Retinal pigment epithelial cell (primary cell): ENCODE measurements around the gene RBX1.

Experiments used
- DNase-seq: peaks from one replicate; pipeline ENCODE4 v3.0.0-alpha.2; 2010; ENCODE audit warnings: low read depth
- H3K4me3 ChIP-seq: 2 replicates; pipeline ENCODE4 v1.5.1; 2011; ENCODE audit warnings: mild to moderate bottlenecking, low read length, control low read depth, moderate library complexity
- TF ChIP-seq, protein P1 (sequence below): conservative IDR thresholded peaks from 2 replicates; pipeline ENCODE4 v1.5.1; 2011; ENCODE audit warnings: low read depth, low read length, control low read depth, inconsistent platforms

The RBX1 gene

DNA sequence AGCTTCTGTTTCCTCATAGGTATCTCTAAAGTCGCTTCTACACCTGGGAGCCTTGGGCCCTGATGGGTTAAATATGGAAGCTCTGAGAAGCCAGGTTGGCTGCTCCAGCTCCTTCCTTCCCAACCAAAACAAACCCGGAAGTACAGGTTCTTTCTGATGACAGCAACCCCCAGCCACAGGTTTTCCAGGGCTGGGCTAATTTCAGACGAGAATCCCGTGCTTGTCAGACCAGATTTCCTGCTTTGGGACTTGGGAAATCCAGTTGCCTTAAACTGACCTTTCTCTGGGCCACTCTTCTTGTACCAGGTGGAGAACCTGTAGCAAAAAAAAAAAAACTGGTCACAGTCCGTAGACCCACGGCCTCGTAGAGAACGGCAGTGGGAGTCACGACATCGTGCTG is 51.9 kb downstream of the RBX1 start:
- no peak overlapping the region for H3K4me3 ChIP-seq
- TF ChIP-seq, protein P1, sequence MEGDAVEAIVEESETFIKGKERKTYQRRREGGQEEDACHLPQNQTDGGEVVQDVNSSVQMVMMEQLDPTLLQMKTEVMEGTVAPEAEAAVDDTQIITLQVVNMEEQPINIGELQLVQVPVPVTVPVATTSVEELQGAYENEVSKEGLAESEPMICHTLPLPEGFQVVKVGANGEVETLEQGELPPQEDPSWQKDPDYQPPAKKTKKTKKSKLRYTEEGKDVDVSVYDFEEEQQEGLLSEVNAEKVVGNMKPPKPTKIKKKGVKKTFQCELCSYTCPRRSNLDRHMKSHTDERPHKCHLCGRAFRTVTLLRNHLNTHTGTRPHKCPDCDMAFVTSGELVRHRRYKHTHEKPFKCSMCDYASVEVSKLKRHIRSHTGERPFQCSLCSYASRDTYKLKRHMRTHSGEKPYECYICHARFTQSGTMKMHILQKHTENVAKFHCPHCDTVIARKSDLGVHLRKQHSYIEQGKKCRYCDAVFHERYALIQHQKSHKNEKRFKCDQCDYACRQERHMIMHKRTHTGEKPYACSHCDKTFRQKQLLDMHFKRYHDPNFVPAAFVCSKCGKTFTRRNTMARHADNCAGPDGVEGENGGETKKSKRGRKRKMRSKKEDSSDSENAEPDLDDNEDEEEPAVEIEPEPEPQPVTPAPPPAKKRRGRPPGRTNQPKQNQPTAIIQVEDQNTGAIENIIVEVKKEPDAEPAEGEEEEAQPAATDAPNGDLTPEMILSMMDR, result no peak
- no peak for DNase-seq

DNA sequence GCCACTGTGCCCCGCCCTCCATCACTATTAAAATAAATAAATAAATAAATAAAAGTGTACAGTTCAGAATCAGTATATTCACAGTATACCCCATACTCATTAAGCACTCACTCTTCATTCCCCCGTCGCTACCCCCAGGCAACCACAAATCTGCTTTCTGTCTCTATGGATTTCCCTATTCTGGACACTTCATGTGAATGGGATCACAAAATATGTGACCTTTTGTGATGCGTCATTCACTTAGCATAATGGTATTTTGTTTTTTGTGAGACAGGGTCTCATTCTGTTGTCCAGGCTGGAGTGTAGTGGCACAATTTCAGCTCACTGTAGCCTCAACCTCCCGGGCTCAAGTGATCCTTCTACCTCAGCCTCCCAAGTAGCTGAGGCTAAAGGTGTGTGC is 52.8 kb downstream of the RBX1 start:
- no peak for DNase-seq
- TF ChIP-seq, protein P1, result no peak
- no peak overlapping the region for H3K4me3 ChIP-seq

GRCh38 chr22:41009222-41009948 is 58.2 kb downstream of the RBX1 start:
- no peak for DNase-seq
- no peak overlapping the region for H3K4me3 ChIP-seq
- TF ChIP-seq, protein P1, result no peak

GRCh38 chr22:41015003-41015402 is 63.8 kb downstream of the RBX1 start:
- H3K4me3 ChIP-seq, result no peak overlapping the region
- TF ChIP-seq, protein P1, result no peak
- DNase-seq, result no peak

DNA sequence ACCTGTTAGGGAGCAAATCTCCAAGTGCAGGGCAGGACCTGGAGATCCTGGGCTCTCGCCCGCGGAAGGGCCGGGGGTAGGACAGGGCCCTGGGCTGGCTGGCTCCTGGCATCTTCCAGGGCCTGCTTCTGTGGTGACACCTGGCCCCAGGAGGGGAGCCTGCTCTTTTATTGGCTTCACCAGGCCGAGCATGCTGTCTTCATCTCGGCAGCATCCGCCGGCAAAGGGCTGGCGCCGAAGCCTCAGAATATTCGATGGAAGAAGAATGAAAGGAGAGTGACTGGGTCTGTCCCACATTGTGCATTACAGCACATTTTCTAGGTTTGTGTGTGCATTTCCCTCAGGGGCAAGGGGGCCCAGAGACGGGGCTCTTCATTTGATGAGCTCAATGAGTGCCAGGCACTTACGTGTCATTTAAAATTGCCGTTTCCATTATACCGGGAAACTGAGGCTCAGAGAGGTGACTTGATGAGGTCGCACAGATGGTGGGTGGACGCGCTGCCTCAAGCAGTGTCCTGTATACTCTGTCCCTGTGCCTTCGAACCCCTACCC is 70.0 kb downstream of the RBX1 start:
- no peak for DNase-seq
- TF ChIP-seq, protein P1, result no peak
- peak overlapping the region; percentile 63 for H3K4me3 ChIP-seq

GRCh38 chr22:41021613-41022454 is 70.7 kb downstream of the RBX1 start:
- no peak for DNase-seq
- peak overlapping the region; percentile 63 for H3K4me3 ChIP-seq
- TF ChIP-seq, protein P1, result no peak
